K562 (cell line): ENCODE data around the gene ARPC1A. TPM values are rescaled to one million over a fixed set of nuclear protein-coding genes. Genes with fewer than 3 reads are reported as not detected.

Experiments
- ARID2 ChIP-seq: fragments of 450-650 bp; IDR thresholded peaks from 2 replicates; pipeline ENCODE4 v1.6.1; 2017; ENCODE audit warnings: antibody characterized with exemption, mild to moderate bottlenecking
- ARNT ChIP-seq, 2 experiments: fragments of 450-650 bp; IDR thresholded peaks; 2 replicates each; pipeline ENCODE4 v1.6.1; 2016; ENCODE audit warnings: mild to moderate bottlenecking in 1 of 2
- CUX1 ChIP-seq: fragments of 200-800 bp; sonication (Bioruptor generic); IDR thresholded peaks from 2 replicates; pipeline ENCODE4 v1.6.1; 2016; ENCODE audit warnings: missing genetic modification characterization, missing compliant biosample characterization
- ELK3 ChIP-seq: fragments of 450-650 bp; formaldehyde crosslinking; IDR thresholded peaks from 2 replicates; pipeline ENCODE4 v1.4.0; 2020; ENCODE audit warnings: mild to moderate bottlenecking
- FOXA3 ChIP-seq, 2 experiments: fragments of 450-650 bp in 1 of 2; sonication (generic) in 1 of 2; formaldehyde crosslinking; IDR thresholded peaks in 1 of 2; conservative IDR thresholded peaks in 1 of 2; 2 replicates each; pipeline versions ENCODE4 v1.4.0 to v1.8.0; 2020 to 2022; ENCODE audit warnings: mild to moderate bottlenecking in 2 of 2, missing genetic modification reagents in 1 of 2
- GTF2E2 ChIP-seq: fragments of 200-800 bp; sonication (Bioruptor generic); IDR thresholded peaks from 2 replicates; pipeline ENCODE4 v1.6.1; 2016; ENCODE audit warnings: missing genetic modification characterization, missing compliant biosample characterization
- GTF3C2 ChIP-seq: IDR thresholded peaks from 3 replicates; pipeline ENCODE4 v1.6.1; 2011; ENCODE audit warnings: borderline replicate concordance, mild to moderate bottlenecking, moderate library complexity; ENCODE audit not compliant: insufficient read length; ENCODE audit errors: extremely low read depth
- HMGN3 ChIP-seq: IDR thresholded peaks from 2 replicates; pipeline ENCODE4 v1.6.1; 2011; ENCODE audit warnings: borderline replicate concordance, low read depth, mild to moderate bottlenecking, mixed read lengths, low read length; ENCODE audit not compliant: insufficient read length; ENCODE audit errors: extremely low read depth
- HNRNPLL ChIP-seq: fragments of 200-400 bp; formaldehyde crosslinking; IDR thresholded peaks from 2 replicates; pipeline ENCODE4 v1.6.1; 2017; ENCODE audit warnings: low read length, low read depth, mild to moderate bottlenecking; ENCODE audit not compliant: poor library complexity, severe bottlenecking
- NONO ChIP-seq, 2 experiments: fragments of 200-400 bp in 1 of 2; fragments of 450-650 bp in 1 of 2; formaldehyde crosslinking in 1 of 2; IDR thresholded peaks; 2 replicates each; pipeline ENCODE4 v1.6.1; 2017; ENCODE audit warnings: low read depth in 2 of 2, mild to moderate bottlenecking in 2 of 2, moderate library complexity in 2 of 2, low read length in 1 of 2
- SP1 ChIP-seq: sonication (generic); formaldehyde crosslinking; IDR thresholded peaks from 2 replicates; pipeline ENCODE4 v1.8.1; 2022; ENCODE audit warnings: mild to moderate bottlenecking, missing genetic modification reagents
- ZKSCAN1 ChIP-seq: fragments of 150-350 bp; IDR thresholded peaks from 2 replicates; pipeline ENCODE4 v1.6.1; 2016; ENCODE audit warnings: low read depth, low read length
- polyA plus RNA-seq, 8 experiments: library from polyadenylated mRNA; depleted of rRNA in 4 of 8; stranded (reverse) in 5 of 8; unstranded in 3 of 8; fragments of >200 nt; fragmentation: Nextera tagmentation in 2 of 8; fragmentation: Illumina TruSeq in 1 of 8; extraction: Ambion mirVana in 2 of 8; extraction: Trizol in 1 of 8; gene quantifications; 2 replicates each; pipeline versions ENCODE4 v1.2.1 to v1.2.3, GENCODE V29; 2011 to 2014; ENCODE audit warnings: inconsistent platforms in 1 of 8, missing spikeins in 1 of 8
- total RNA-seq, 7 experiments: library from RNA; depleted of rRNA in 6 of 7; stranded (reverse); fragments of >200 nt in 6 of 7; fragmentation: Illumina TruSeq in 2 of 7; extraction: Trizol in 2 of 7; gene quantifications; 2 replicates each; pipeline versions ENCODE4 v1.2.1 to v1.2.3, GENCODE V29; 2011 to 2021; ENCODE audit warnings: low replicate concordance in 1 of 7

The ARPC1A gene
- total and polyA plus RNA-seq, 9 of the 15 experiments (the other 6 are each of a cell fraction or from before 2014, with no cell fraction given): 39.5 to 151 (median 86.1) TPM

GRCh38 chr7:99374111-99375064 lies 48.7 kb downstream of the ARPC1A start, which contains the start of gene ARPC1B (continued):
- TF ChIP-seq CUX1 (CRISPR knock-in tag): no peak
- TF ChIP-seq ARNT (IDR thresholded peaks at IDR 0.05): no peak
- peak; percentile 84 for TF ChIP-seq HMGN3
- peak; percentile 87 for TF ChIP-seq HNRNPLL
- no peak for TF ChIP-seq GTF3C2
- TF ChIP-seq ELK3: no peak
- no peak for TF ChIP-seq ARID2
- TF ChIP-seq FOXA3 (CRISPR knock-in tag; conservative IDR thresholded peaks at IDR 0.05 in 1 of 2, IDR thresholded peaks at IDR 0.05 in 1 of 2): no peak
- TF ChIP-seq GTF2E2 (tag): 0 out of 2 replicates have a peak, but pooled peaks have one; percentile 43
- TF ChIP-seq ZKSCAN1: peak; percentile 15; the same call in 1 of the 2 replicates
- TF ChIP-seq NONO (IDR thresholded peaks at IDR 0.05; ENCODE audit: low read depth in 2 of 2, low read length in 1 of 2): 0 out of 4 replicates have a peak, but pooled peaks of 1 of the 2 experiments have one; percentile 12
- peak; percentile 88 for TF ChIP-seq SP1 (CRISPR knock-in tag)
